Kidney (tissue), 14 donors: ENCODE results near the gene IGLL5. TPM values are rescaled to one million over a fixed set of nuclear protein-coding genes. Genes with fewer than 3 reads are reported as not detected.

Experiments used
- DNase-seq, 5 donors: peaks; one replicate each; pipeline ENCODE4 v3.0.0-alpha.2; 2013 to 2020
- FAIRE-seq: peaks from 2 replicates; lab custom pipeline; 2012; peaks lifted over from hg19 to GRCh38; lab: Jason Lieb, UNC
- H3K27ac ChIP-seq, 2 donors: one replicate each; pipeline ENCODE4 v1.7.0; 2013; ENCODE audit warnings: low read depth in 2 of 2, low read length in 2 of 2, inconsistent platforms in 1 of 2
- H3K27me3 ChIP-seq: one replicate; pipeline ENCODE4 v1.7.1; 2013; ENCODE audit warnings: low read length, inconsistent platforms; ENCODE audit not compliant: control insufficient read depth, insufficient read depth
- H3K36me3 ChIP-seq, 3 donors: one replicate each; pipeline versions ENCODE4 v1.7.0 to v1.7.1; 2013; ENCODE audit warnings: low read length in 3 of 3, control low read depth in 1 of 3, inconsistent platforms in 1 of 3; ENCODE audit not compliant: insufficient read depth in 3 of 3, control insufficient read depth in 2 of 3
- H3K4me1 ChIP-seq, 3 donors: one replicate each; pipeline versions ENCODE4 v1.7.0 to v1.7.1; 2013; ENCODE audit warnings: low read length in 3 of 3, inconsistent platforms in 1 of 3, low read depth in 1 of 3; ENCODE audit not compliant: control insufficient read depth in 2 of 3, insufficient read depth in 2 of 3
- H3K4me3 ChIP-seq, 3 donors: one replicate each; pipeline versions ENCODE4 v1.7.0 to v1.8.1; 2013; ENCODE audit warnings: low read length in 3 of 3, control low read depth in 1 of 3, inconsistent platforms in 1 of 3
- H3K9ac ChIP-seq, 3 donors: one replicate each; pipeline versions ENCODE4 v1.7.0 to v1.7.1; 2013; ENCODE audit warnings: low read length in 3 of 3, control low read depth in 1 of 3, inconsistent platforms in 1 of 3
- H3K9me3 ChIP-seq, 3 donors: one replicate each; pipeline versions ENCODE4 v1.7.0 to v1.7.1; 2013; ENCODE audit warnings: low read length in 3 of 3, control low read depth in 1 of 3, inconsistent platforms in 1 of 3; ENCODE audit not compliant: control insufficient read depth in 2 of 3, insufficient read depth in 1 of 3
- intact Hi-C: fragments of 100-400 bp; cut with DNase I; formaldehyde crosslinking; loops from one replicate; pipeline ENCODE4 v1.11.1; 2022
- polyA plus RNA-seq: library from polyadenylated mRNA; stranded (reverse); fragments of 350-450 nt; fragmentation: Illumina TruSeq; extraction: RNeasy Lipid Tissue Mini Kit (QIAGEN cat#74804); gene quantifications from one replicate; pipeline ENCODE4 v1.2.3, GENCODE V29; 2014; ENCODE audit warnings: low read depth, low replicate concordance; ENCODE audit not compliant: insufficient read depth
- total RNA-seq: library from RNA; stranded (reverse); fragmentation: NEBNext Ultra II Directional; extraction: Animal tissue kit (Norgen Biotek cat#: 25700); gene quantifications from one replicate; pipeline ENCODE4 v1.2.1, GENCODE V29; 2021
- TF ChIP-seq, protein P1 (sequence below): IDR thresholded peaks from 3 replicates; pipeline ENCODE4 v1.5.1; 2012; ENCODE audit warnings: mild to moderate bottlenecking, moderate library complexity, borderline replicate concordance; ENCODE audit not compliant: insufficient read depth; ENCODE audit errors: extremely low read depth
- donor health status: control.
- donor health status: control.
- donor health status: control.
- donor health status: control.
- donor health status: control.
- donor health status: DM: yes; HTN: yes; CAD: no.
- donor health status: Normal renal cell carcinoma (clear cell type).

The IGLL5 gene
- total and polyA plus RNA-seq, 2 donors from 2014 or later = 1.9 to 103 TPM

DNA sequence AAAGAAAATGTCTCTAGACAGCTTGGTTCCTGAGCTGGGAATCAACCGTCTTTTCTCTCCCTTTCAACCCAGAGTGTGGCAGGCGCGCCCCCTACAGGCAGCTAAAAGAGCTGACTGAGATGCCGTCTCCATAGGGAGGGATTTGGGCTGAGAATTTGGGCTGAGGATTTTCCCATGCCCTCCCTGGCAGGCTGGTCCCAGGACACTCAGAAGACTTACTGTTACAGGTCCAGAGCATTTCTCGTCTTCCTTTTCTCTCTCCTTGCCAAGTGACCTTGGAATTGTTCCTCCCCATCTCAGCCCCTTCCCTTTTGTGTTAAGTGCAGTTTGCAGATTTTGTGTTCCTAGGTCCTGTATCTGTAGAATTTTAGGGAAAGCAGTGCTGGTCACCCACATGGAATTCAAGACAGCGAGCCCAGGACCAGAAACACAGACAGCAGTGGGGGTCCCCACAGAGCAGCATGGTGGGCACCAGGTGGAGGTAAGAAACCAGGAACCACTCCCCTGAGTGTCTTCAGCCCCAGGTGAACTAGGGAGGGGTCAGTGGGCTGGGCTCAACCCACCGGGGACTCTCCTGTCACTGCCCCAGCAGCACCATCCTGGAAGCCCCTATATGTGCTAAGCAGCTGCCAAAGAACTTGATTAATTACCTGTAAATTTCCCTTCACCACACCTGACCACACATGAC lies 9.9 kb upstream of the IGLL5 start:
- FAIRE-seq (no peak), DNase-seq (peak; percentile 58 to 87 (median 68))
- Histone ChIP-seq H3K4me3 (no peak overlapping the region), H3K27ac (no peak overlapping the region), H3K27me3 (no peaks in the 10 kb centered on the region), H3K36me3 (no peaks in the 10 kb centered on the region), H3K9ac (no peak overlapping the region), H3K9me3 (peaks cover 0 to 5% (median 0%) of the 10 kb centered on the region in 3 donors), H3K4me1 (no peaks in the 10 kb centered on the region)
- intact Hi-C loops = no loop called here
- TF ChIP-seq, protein P1, sequence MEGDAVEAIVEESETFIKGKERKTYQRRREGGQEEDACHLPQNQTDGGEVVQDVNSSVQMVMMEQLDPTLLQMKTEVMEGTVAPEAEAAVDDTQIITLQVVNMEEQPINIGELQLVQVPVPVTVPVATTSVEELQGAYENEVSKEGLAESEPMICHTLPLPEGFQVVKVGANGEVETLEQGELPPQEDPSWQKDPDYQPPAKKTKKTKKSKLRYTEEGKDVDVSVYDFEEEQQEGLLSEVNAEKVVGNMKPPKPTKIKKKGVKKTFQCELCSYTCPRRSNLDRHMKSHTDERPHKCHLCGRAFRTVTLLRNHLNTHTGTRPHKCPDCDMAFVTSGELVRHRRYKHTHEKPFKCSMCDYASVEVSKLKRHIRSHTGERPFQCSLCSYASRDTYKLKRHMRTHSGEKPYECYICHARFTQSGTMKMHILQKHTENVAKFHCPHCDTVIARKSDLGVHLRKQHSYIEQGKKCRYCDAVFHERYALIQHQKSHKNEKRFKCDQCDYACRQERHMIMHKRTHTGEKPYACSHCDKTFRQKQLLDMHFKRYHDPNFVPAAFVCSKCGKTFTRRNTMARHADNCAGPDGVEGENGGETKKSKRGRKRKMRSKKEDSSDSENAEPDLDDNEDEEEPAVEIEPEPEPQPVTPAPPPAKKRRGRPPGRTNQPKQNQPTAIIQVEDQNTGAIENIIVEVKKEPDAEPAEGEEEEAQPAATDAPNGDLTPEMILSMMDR = peak; percentile 79

DNA sequence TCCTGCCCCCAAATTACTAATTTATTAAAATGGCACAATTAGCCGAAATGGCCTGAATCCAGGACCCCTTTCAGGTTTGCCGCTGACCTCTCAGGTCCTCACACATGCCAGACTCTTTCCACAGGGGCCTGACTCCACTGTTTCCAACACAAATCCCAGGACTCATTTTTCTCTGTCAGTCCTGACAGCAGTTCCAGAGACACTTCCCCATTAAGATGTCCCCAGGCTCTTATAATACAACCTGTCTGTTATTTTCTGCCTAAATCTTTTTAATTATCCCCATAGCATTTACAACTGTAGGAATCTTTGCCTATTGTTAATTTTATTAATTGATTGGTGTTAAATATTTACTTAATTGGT lies 9.4 kb upstream of the IGLL5 start:
- Histone ChIP-seq H3K27ac (no peak overlapping the region), H3K27me3 (no peaks in the 10 kb centered on the region), H3K36me3 (no peaks in the 10 kb centered on the region), H3K9me3 (peaks cover 0 to 5% (median 0%) of the 10 kb centered on the region in 3 donors), H3K4me1 (no peaks in the 10 kb centered on the region), H3K9ac (no peak overlapping the region), H3K4me3 (no peak overlapping the region)
- TF ChIP-seq, protein P1 = no peak
- intact Hi-C loops = no loop called here
- DNase-seq (no peak), FAIRE-seq (no peak)

DNA sequence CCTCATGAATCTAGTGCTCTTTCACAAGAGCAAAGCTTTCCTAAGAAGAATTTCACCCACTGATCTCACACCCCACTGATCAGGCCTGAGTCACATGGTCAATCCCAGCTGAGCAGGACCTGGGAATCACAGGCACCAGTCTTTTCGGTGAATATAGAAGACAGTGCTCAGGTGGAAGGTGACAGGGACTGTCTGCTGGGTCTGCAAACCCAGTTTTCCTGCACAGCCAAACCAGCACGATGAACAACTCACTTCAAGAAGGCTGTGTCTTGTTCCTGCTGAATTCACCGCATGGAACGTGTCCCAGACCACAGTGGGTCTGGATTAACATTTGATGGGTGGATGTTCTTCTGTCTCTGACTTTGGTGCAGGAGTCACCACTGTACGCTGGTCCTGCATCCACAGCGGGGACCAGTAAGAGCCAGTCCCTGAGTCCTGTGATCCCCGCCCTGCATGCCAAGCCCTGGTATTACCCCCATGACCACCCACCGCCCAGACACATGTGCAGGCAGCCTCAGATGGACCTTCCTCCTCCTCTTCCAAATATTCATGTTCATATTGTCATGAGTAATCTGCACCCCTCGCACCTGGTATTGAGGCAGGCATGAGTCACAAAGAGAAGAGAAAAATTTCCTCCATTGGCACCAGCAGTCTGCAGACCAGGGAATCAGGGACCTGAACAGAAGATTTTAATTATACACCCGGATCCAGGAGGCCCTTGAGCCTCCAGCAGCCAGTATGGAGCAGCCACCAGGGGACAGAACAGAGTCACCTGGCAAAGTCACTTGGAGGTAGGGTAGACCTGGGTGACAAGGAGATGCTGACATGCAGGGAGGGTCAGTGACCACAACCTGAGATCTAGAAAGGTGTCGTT lies 8.6 kb upstream of the IGLL5 start:
- Histone ChIP-seq H3K9ac (no peak overlapping the region), H3K27ac (no peak overlapping the region), H3K4me1 (no peaks in the 10 kb centered on the region), H3K9me3 (peaks cover 0 to 5% (median 0%) of the 10 kb centered on the region in 3 donors), H3K36me3 (no peaks in the 10 kb centered on the region), H3K4me3 (no peak overlapping the region), H3K27me3 (no peaks in the 10 kb centered on the region)
- TF ChIP-seq, protein P1 = no peak
- FAIRE-seq (no peak), DNase-seq (peak in 3 of 5 donors; percentile 7 to 25 (median 24))
- intact Hi-C loops = no loop called here
